ENCODE data around the gene PIPOX.
A peak's percentile ranks its signal among the peaks of the same experiment; 100 is the strongest.
"Not testable (repeated sequence)": the region's sequence is repeated elsewhere in the genome, so short reads cannot be mapped to it uniquely, and the experiment has no call there.

Gene PIPOX

DNA sequence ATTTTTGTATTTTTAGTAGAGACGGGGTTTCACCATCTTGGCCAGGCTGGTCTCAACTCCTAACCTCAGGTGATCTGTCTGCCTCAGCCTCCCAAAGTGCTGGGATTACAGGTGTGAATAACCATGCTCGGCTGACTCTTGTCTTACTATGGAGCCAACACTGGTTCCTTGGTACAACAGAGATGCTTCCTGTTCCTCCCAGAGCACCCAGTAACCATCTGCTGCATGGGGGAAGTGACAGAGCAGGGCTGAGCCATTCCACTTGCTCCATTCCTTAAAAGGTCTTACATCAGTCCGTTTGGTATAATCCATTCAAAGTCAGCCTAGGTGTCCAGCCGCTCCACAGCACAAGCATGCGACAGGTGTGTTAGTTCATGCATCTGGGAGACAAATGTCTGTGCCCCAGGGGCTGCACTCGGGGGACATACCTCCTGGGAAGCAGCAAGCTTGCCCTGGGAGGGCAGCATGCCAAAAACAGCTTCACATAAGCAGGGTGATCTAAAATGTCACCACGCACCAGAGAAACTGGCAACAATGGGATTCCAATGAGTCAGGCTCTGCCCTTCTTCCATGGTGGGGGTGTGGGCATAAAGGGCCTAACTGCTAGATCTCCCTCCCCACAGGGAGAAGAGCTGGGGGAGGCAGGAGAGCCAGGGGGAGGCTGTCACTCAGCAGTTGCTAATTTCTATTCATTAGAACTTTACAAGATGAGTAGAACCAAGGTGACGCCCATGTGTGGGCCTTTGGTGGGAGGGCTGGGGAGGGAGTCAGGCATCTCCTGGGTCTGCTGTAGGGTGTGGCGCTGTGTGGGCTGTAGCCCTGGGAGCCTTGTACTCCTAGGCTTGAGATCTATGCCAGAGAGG lies 35.5 kb downstream of the PIPOX start:
- DNase-seq: no peak

DNA sequence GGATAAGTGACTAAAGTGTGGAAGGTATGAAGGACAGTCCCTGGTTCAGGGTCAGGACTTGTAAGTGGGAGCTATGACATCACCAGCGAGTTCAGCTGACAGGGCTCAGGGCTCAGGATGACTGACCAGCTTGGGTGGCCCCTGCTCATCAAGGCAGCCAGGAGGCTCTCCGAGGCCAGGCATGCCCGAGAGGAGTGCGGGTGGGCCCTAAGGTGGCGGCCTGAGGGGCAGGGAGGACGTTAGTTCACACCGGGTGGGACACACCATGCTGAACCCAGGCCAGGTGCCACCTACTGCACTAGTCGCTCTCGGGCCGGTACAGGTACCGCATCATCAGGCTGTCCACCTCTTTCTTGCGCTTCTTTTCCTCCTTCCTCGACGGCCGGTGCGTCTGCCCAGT lies 36.5 kb downstream of the PIPOX start:
- no peak for DNase-seq

DNA sequence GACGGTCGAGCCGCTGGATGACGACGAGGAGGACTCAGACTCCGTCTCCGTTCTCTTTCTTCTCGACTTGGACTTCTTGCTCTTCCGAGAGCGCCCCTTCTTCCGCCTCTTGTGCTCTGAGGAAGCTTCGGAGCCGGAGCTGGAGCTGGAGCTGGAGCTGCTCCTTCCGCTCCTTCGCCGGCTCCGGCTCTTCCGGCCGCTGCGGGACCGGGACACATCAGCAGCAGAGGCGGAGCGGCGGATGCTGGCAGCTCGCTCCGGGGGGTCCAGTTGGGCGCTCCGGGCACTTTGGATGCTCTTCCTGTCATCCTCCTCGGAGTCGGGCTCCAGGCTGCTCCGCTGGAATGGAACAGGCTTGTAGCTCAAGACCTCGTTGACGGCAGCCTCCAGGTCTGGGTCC lies 36.9 kb downstream of the PIPOX start:
- no peak for DNase-seq

DNA sequence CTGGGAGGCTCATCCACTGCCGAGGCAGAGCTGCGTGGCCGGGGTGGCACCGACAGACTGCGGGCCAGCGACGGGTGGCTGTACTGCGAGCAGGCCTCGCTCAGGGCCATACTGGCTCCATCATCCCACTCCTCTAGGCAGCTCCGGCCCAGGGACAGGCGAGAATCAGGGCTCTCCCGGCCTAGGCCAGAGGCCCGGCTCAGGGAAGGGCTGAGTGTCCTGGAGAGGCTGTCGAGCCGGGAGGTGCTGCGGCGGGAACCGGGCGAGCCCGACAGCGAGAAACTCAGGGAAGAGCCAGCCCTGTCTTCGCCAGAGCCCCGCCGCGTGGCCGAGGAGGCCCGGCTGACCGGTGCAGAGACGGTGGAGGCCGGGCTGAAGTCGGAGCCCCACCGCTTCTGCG lies 37.4 kb downstream of the PIPOX start:
- DNase-seq: no peak

DNA sequence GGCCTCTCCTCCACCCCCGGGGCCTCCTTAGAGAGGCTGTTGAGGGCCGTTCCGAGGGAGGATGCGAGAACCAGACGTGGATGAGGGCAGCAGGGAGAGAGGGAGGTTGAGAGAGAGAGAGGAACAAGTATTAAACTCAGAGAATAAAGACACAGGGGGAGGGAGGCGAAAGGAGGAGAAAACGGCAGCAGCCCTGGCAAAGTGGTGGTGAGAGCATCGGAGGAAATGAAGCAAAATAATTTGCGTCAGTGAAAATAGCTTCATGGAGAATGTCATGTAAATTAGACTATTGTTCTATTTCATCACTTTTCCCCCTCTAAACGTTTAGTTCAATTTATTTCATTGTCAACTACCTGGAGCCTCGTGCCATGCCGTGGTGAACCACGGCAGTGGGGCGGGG lies 38.0 kb downstream of the PIPOX start:
- DNase-seq: no peak

DNA sequence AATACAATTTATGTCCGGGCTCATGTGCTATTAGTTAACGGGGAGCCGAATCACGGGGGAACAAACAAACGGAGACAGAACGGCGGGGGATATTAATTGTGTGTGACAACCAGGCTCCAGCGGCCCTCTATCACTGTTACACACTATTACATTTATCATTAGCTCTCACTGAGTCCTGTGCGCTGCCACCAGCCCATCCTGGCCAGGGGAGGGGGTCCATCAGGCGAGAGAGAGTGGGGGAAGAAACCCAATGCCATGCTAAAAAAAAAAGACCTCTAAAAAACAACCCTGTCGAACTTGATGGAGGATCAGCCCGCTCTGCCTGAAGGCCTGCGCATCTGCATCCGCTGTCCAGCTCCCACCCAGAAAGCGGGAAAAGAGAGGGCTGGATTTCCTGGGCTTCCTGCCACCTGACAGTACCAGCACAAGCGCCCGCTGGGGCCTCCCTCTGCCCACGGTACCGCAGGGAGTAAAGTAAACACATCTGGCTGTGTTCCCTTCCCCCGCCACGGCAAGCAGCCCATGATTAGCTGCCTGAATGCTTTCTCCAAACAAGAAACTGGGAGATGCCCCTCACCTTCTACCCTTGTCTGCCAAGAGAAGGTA lies 41.7 kb downstream of the PIPOX start:
- no peak for DNase-seq

DNA sequence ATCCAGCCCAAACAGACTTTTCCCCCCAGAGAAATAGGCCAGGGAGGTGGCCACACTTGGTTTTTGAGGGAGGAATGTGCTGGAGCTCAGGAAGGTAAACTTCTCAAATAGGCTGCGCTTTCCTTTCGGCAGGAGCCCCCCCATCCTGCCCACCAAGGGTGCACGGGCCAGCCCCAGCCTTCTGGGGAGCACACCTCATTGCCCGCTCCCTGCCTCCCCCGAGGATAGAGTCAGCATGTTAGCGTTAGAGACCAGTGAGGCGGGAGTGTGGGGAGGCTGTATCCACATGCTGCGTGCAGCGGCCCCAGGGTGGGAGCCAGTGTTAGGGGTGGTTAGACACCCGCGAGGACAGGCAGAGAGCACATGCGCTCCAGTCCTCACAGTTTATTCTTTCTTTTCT lies 42.3 kb downstream of the PIPOX start:
- DNase-seq: no peak

DNA sequence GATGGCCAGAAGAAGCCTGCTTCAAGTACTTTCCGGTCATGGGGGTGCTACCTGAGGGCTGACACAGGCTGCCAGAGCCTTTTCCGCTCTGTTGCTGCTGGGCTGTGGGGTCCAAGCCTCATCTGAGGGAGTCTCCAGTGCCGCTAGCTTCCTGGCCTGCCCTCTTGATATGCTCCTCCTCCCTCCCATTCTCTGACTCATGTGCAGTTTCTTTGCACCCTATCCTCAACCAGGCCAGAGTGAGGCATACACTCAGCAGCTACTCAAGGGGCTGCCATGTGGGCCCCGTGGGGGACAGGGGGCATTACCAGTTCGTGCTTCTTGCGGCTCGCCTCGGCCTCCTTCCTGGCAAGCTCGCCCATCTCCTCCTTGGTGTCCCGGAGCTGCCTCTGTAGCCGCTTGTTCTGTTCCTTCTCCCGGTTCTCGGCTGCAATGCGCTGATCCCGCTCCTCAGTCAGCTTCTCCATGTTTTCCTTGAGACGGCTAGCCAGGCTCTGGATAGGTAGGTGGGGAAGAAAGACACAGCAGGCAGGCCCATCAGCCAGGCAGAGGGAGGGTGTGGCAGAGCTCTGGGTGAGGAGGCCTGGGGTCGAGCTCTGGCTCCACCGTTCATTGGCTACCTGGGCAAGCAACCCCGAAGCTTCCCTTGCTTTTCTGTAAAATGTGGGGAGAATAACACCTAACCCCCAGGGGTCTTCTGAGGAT lies 43.8 kb downstream of the PIPOX start:
- DNase-seq: no peak

DNA sequence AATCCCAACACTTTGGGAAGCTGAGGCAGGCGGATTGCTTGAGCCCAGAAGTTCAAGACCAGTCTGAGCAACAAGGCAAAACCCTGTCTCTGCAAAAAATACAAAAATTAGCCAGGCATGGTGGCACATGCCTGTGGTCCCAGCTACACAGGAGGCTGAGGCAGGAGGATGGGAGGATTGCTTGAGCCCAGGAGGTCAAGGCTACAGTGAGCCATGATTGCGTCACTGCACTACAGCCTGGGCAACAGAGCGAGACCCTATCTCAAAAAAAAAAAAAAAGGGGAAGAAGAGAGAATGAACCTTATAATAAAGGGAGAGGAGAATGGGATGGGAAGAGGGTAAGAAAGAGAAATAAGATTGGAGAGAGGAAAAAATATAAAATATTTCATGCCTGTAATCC lies 45.8 kb downstream of the PIPOX start:
- DNase-seq: not testable (repeated sequence)

DNA sequence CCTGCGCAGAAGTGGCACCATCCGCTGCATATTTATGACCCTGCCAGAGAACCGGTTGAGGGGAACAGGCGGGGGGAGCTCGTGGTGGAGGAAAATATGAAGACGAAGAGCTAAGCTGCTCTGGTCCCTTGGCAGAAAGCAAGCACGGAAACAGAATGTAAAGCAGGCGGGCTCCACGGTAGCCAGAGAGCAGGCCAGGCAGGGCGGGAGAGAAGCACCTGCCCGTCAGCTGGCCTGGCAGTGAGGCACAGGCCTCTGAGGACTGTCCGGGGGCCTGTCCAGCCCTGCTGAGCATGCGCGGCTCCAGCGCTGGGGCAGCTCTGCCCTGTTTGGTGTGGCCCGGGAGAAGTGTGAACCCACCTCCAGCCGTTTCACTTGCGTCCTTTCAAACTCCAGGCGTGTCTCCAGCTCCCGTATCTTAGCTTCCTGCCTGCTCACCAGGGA lies 46.7 kb downstream of the PIPOX start:
- DNase-seq: peak; percentile 74 to 79

DNA sequence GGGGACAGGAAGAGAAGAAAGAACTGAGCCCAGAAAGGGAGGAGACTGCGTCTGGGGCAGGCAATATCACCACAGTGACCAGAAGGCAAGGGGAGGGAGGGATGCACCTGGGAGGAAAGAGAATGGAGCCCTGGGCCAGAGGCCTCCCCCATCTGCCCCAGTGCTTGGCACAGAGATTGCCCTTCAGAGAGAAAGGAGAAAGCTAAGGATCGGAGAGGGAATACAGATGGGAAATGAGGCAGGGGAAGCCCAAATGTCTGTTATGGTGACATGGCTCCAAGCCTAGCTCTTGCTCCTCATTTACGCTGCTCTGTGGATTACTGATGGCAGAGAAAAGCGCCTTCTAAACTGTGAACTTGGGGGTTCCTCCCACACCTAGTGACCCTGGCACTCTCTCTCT lies 47.2 kb downstream of the PIPOX start:
- DNase-seq: no peak

DNA sequence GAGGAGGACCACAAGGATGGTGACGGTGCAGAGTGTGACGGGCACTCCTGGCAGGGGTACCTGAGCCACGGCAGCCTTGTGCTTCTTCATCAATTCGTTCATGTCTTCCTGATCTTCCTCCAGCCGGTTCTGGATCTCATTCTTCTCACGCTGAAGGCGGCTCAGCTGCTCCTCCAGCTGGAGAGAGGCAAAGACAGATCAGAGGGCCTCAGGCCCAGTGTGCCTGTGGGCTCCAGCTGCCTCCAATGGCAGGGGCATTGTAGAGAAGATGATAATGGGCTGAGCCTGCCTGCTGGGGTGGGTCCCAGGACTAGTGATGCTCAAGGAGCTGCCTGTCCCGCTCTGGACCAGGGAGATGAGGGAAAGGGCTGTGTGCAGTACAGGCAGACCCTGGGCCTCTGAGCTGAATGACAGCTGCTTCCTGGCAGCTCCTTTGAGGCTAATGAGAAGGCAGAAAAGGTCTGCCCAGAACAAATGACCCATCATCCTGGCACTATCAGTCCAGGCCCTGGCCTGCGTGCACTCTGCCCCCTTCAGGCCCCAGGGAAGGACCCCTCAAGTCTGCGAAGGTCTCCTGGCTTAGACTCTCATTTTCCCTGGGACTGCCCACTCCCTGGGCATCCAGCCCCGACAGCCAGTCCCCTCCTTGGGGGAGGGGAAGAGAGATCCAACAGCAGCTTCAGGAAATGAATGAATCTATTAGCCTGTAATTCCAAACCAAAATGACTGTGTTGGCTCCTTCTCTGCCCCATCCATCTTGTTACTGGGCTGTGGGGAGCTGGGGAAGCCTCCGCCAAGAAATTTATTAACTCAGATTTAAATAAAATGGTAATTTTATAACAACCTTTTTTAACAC lies 48.0 kb downstream of the PIPOX start:
- DNase-seq: peak; percentile 38 to 43

DNA sequence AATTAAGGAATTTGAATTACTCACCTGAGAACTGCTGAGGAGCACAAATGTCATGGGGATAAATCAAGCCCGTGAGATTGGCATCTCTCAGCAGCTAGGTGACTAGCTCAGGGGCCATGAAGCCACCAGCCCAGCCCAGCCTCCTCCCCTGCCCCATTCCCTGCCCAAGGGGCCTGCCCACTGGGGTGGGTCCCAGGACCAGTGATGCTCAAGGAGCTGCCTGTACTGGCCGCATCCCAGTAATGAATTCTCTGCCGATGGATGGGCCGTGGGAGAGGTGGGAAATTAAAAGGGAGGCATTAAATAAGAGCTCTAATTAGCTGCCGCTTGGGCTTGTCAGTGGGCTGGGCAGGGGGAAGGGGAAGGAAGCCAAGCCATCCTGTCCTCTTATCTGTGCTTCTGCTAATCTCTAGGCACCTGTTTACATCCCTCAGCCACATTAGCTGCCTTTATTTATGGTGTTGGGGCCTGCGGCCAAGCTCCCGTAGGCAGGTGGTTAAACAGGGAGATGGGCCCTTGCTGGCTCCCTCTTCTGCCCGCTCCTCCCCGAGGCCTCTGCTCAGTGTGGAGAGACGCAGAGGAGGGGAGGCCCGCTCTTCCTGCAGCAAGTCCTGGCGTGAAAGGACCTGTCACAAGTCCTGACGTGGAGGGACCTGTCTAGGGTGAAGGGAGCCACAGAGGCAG lies 48.8 kb downstream of the PIPOX start:
- no peak for DNase-seq

DNA sequence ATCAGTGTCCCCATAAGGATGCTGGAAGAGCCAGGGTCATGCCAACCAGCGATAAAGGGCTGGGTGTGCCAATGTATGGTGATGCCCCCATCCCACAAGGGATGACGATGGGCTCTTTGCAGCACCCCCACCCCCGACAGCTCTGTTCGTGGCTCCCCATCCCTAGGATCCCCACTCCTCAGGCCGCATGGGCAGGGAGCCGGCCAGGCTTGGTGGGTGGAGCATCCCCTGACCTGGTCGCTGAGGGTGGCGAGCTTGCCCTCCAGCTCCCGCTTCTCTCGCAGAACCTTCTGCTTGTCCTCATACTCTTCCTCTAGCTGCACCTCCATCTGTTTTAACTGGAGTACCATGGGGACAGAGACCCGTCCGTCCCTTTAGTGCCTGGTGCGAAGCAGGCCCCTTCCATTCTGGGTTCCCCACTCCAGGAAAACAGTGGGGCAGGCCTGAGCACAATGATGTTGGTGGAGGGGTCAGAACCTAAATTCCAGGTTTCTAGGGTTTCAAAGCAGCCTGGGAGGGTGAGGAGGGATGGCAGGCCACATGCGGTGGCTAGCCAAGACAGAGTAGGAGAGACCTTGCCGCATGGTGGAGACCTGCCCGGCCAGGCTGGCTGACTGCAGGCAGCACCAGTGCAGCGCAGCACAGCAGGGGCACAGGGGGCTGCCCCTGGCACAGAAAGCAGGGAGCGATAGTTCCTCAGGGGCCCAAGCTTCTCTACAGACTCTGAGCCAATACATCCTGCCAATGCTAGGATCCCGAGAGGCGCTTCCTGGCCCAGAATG lies 50.3 kb downstream of the PIPOX start:
- DNase-seq: no peak

DNA sequence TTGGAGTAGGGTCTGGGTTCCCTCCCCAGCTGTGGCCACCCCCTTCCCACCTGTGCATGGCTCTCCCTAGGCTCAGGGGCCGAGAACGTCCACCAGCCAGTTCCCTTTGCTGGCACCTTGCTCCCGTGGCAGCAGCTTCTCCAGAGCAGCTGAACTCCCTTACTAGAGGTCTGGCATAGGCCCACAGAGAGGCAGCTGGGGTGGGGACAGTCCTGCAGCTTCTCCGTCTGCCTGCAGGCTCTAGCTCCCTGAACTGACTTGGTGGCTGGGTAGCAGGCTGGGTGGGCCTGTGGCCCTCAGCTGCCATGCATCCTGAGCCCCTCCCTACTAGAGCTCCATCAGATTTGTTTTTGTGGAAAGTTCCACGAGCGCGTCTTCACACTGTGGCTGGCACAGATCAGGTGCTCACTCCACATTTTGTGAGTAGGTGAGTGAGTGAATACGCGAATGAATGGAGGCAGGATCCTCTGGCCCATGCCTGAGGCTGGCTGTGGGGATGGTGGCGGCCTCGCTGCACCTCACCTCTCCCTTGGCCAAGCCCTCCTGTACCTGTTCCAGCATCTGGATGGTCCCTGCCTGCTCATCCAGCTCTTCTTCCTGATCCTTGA lies 51.3 kb downstream of the PIPOX start:
- no peak for DNase-seq

DNA sequence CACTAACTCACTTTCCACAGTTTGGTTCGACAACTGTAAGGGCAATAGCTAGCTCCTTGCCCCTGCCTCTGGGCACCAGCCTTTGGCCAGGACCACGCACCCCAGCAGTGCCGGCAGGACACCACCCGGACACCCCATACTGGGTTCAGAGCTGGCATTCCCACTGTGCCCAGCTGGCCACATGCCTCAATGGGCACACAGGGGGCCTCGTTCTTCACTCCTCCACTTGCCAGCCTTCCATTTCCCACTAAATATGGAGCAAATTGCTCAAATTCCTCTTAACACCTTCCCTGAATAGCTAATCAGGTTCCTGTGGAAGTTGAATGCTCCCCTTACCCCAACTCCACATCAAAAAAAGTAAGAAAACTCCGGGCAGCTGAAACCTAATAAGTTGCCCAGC lies 52.5 kb downstream of the PIPOX start:
- DNase-seq: no peak

DNA sequence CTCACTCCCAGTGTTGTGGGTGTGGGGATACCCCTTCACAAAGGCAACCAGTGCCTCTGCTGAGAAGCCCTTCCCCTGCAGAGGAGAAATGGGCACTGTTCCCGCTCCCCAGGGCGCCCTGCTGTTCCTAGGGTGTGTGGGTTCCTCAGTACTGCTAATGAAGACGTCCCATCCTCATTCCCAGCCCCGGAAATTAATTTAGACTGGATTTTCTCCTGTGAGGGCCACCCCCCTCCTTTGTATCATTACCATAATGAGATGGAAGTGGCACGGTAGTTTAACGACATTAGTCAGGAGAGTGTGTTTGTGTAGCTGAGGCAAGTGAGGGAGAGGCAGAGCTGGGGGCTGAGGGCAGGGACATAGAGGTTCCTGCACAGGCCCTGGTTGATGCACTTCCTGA lies 53.2 kb downstream of the PIPOX start:
- DNase-seq: no peak

DNA sequence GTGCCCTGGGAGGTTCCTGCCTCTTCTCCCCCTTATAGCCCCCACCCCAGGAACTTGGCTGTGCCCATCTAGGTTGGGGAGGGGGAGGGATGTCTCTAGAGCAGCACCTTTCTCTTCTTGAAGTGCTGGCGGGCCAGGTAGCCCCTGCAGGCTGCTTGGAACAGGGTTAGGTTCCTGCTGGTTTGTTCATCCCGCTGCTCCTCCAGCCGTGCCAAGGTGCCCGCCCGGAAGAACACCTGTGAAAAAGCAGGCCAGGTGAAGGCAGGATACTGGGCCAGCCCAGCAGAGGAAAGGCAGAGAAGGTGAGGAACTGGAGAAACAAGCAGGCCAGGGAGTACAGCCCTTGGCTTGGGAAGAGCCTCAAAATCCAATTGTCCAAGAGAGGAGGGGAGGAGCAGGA lies 56.6 kb downstream of the PIPOX start:
- no peak for DNase-seq

DNA sequence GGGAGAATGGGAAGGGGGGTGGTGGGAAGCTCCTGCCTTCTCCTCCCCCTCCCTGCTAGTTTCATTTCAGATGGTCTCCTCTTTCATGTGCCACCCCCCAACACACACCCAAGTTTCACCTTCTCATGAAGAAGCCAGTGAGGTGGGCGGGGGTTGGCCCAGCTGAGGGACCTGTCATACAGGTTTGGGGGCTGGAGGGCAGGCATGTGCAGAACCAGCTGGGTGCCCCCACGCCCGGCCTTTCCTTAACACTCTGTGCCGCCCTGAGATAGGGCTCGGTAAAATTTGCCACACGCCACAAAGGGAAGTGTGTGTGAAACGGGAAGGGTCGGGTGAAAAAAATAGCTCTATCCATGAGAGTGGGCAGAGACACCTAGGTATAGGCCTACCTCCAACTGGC lies 57.4 kb downstream of the PIPOX start:
- DNase-seq: no peak

DNA sequence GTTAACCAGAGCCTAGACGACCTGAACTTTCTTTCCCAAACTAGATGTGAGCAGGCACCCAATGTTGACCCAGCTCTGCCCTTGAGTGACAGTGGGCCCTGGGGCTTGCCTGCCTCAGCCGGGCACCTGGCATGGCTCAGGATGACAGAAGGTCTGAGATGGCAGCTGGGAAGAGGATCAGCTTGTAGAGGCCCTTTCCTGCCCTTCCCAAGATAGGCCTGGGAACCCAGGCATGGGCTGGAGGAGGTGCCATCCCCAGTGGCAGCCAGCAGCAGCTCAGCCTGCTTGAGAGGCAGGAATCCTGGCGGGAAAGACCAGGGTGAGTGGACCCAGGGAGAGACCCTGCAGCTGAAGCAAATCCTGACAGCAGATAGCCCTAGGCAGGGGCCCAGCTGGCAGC lies 59.1 kb downstream of the PIPOX start:
- no peak for DNase-seq

DNA sequence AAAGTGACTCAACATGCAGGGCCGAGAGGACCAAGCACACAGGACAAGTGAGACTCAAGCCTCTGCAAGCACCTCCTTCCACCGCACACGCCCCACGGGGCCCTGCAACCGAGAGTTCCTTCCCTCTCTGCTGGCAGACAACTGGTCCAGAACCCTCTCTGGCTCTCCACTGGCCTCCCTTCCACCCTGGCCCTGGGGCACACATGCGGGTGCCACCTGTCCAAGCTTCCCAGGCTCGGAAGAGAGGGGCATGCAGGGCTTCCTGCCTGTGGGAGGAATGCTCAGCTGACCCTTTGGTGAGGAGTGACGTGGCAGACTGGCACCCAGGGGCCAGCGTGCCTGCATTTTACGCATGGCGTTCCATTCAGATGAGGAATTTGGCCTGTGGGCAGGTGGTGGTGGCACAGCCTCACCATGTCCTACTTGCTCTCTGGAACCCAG lies 59.8 kb downstream of the PIPOX start:
- DNase-seq: no peak
